ENCODE data around the gene STARD13. TPM values are rescaled to one million over a fixed set of nuclear protein-coding genes. Genes with fewer than 3 reads are reported as not detected.

The STARD13 gene
- total RNA-seq, 1 experiment from 2014 or later: 11.3 TPM

DNA sequence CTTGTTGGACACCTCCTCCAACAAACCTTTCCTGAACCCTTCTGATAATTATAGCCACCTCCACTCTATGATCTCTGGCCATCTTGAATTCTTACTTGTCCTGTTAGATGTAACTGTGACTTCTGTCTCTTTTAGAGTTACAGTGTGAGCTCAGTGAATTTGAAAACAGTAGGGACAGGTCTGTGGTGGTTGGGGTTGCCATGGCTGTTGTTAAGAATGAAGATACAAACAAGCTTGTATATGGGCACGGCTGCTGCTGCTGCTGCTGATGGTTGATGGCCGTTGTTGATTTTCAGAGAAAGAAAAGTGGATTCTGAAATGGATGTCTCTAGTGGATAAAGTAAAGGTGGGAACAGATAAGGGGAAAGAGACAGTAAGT lies 101.5 kb downstream of the STARD13 start:
- peaks cover 30% of the 10 kb centered on the region for H3K4me1 Mint-ChIP-seq (ENCODE audit: low read depth, unreplicated experiment)
- H3K36me3 Mint-ChIP-seq (ENCODE audit: insufficient read depth, unreplicated experiment): peaks cover 5% of the 10 kb centered on the region
- DNase-seq: no peak
- no peak overlapping the region for H3K27ac Mint-ChIP-seq (ENCODE audit: unreplicated experiment)
- no TSS peak for BruUV-seq (replicated peaks)
- intact Hi-C loops (cut with micrococcal nuclease; ENCODE audit: unreplicated experiment): no loop called here
- no peak for TF ChIP-seq CTCF (IDR thresholded peaks at IDR 0.05; ENCODE audit: unreplicated experiment)
- CTCF ChIA-PET: interaction anchor here (0.6 kb wide), 1 partner anchor 1523 kb away, joined by 3 read pairs; no protein-coding TSS in a partner anchor
- H3K4me3 Mint-ChIP-seq (ENCODE audit: low read depth, unreplicated experiment): no peak overlapping the region
- H3K9me3 Mint-ChIP-seq (ENCODE audit: low read depth, unreplicated experiment): peaks cover 2% of the 10 kb centered on the region
- H3K27me3 Mint-ChIP-seq (ENCODE audit: unreplicated experiment): no peaks in the 10 kb centered on the region

DNA sequence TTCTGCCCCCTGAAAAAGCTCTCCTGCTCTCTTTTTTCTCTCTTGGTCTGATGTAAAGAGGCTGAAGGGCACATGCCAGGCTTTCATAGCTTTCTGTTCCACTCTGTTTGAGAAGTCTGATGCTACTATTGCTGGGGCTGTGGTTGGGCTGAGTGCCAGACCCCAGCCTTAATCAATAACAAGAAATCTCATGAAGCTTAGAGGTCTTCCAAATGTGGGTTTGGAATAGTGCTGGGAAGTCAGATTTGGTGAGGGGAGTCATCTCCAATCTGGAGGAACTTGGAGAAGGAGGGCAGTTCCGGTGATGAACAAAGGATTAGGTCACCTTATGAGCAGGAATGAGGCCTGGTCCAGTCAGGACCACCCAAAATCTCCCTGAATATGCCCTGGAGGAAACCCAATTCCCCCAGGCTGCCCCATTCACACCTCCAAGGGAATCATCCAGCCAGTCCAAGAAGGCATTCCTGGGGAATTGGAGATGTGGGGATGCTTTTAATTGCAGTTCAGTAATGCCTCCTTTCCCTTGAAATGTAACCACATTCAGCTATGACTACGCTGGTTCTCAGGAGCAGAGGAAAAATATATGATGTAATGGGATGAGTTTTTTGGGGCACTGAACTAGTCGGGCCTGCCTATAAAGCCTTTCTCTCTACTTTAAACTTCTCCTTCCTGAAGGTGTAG lies 102.0 kb downstream of the STARD13 start:
- Mint-ChIP-seq H3K4me1 (ENCODE audit: low read depth, unreplicated experiment) (peaks cover 30% of the 10 kb centered on the region), H3K27me3 (ENCODE audit: unreplicated experiment) (no peaks in the 10 kb centered on the region), H3K27ac (ENCODE audit: unreplicated experiment) (no peak overlapping the region), H3K9me3 (ENCODE audit: low read depth, unreplicated experiment) (peaks cover 2% of the 10 kb centered on the region), H3K36me3 (ENCODE audit: insufficient read depth, unreplicated experiment) (peaks cover 5% of the 10 kb centered on the region), H3K4me3 (ENCODE audit: low read depth, unreplicated experiment) (no peak overlapping the region)
- DNase-seq: no peak
- no peak for TF ChIP-seq CTCF (IDR thresholded peaks at IDR 0.05; ENCODE audit: unreplicated experiment)
- CTCF ChIA-PET: no interaction called here
- intact Hi-C loops (cut with micrococcal nuclease; ENCODE audit: unreplicated experiment): no loop called here
- BruUV-seq (replicated peaks): no TSS peak

DNA sequence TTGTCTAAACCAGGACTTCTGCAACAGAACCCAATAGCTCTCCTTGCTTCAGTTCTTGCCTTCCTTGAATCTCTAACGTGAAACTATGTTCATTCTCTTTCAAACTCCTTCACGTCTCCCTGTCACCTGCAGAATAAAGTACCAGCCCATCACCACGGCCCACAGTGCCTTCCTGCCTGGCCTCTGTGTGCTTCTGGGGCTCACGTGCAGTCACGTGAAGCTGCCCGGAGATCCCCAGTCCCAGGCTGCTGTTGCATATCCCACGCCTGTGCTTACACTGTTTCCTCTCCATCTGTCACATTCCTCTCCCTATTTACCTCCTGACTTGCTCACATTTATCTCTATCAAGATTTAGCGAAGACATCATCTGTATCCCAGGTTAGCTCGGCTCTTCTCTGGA lies 102.8 kb downstream of the STARD13 start:
- CTCF ChIA-PET: interaction anchor here (0.6 kb wide), 1 partner anchor 915 kb away, joined by 3 read pairs; no protein-coding TSS in a partner anchor
- peaks cover 30% of the 10 kb centered on the region for H3K4me1 Mint-ChIP-seq (ENCODE audit: low read depth, unreplicated experiment)
- no peaks in the 10 kb centered on the region for H3K27me3 Mint-ChIP-seq (ENCODE audit: unreplicated experiment)
- no peak overlapping the region for H3K27ac Mint-ChIP-seq (ENCODE audit: unreplicated experiment)
- peaks cover 5% of the 10 kb centered on the region for H3K36me3 Mint-ChIP-seq (ENCODE audit: insufficient read depth, unreplicated experiment)
- no peak for DNase-seq
- BruUV-seq (replicated peaks): no TSS peak
- peaks cover 2% of the 10 kb centered on the region for H3K9me3 Mint-ChIP-seq (ENCODE audit: low read depth, unreplicated experiment)
- intact Hi-C loops (cut with micrococcal nuclease; ENCODE audit: unreplicated experiment): no loop called here
- no peak overlapping the region for H3K4me3 Mint-ChIP-seq (ENCODE audit: low read depth, unreplicated experiment)
- TF ChIP-seq CTCF (IDR thresholded peaks at IDR 0.05; ENCODE audit: unreplicated experiment): no peak

DNA sequence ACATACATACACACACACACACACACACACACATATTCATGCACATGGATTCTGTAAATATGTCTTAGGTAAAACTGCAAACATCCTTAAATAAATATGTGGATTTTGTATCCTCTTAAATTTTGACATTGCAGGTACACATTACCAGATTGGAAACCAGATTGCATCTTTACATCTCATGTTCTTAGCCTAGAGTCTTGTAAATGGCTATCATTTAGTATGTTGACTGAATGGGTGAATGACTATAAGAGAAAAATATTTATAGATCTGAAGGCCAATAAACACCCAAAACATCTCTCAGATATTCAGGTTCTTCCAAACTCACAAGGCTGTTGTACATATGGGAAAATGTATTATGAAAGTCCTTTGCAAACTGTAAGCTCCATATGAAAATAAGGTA lies 104.3 kb downstream of the STARD13 start:
- no peaks in the 10 kb centered on the region for H3K36me3 Mint-ChIP-seq (ENCODE audit: insufficient read depth, unreplicated experiment)
- no peaks in the 10 kb centered on the region for H3K27me3 Mint-ChIP-seq (ENCODE audit: unreplicated experiment)
- H3K27ac Mint-ChIP-seq (ENCODE audit: unreplicated experiment): no peak overlapping the region
- H3K9me3 Mint-ChIP-seq (ENCODE audit: low read depth, unreplicated experiment): peaks cover 2% of the 10 kb centered on the region
- TF ChIP-seq CTCF (IDR thresholded peaks at IDR 0.05; ENCODE audit: unreplicated experiment): no peak
- intact Hi-C loops (cut with micrococcal nuclease; ENCODE audit: unreplicated experiment): no loop called here
- H3K4me1 Mint-ChIP-seq (ENCODE audit: low read depth, unreplicated experiment): peaks cover 21% of the 10 kb centered on the region
- H3K4me3 Mint-ChIP-seq (ENCODE audit: low read depth, unreplicated experiment): no peak overlapping the region
- DNase-seq: no peak
- CTCF ChIA-PET: no interaction called here
- BruUV-seq (replicated peaks): no TSS peak

Measured in Calu3 (cell line).